Measurements from ENCODE around the gene INTU.

DNA sequence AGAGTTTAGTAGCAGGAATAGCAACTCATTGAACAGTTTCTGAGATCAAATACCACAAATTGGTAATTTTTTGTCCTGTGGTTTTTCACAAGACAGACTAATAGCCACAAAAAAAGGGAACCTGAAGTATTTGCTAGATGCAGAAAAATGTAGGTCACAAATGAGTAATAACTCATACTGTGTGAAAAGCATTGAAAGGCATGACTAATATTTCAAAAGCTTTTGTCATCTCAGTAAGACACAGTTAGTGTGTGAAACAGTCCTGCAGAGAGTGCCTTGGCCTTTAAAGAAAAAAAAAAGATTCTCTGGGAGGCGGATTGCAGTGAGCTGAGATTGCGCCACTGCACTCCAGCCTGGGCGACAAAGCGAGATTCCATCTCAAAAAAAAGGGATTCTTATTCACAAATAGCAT lies 66.0 kb downstream of the INTU start:
- TF ChIP-seq CTCF (IDR thresholded peaks at IDR 0.05; ENCODE audit: low read depth, low read length) (no peak), POLR2A (IDR thresholded peaks at IDR 0.05; ENCODE audit: extremely low read depth, insufficient read length) (no peak)

All from NB4 (cell line).